ENCODE measurements around the gene PGPEP1.

The PGPEP1 gene

GRCh38 chr19:18388960-18389725 is 48.7 kb downstream of the PGPEP1 start:
- no peak for FAIRE-seq

DNA sequence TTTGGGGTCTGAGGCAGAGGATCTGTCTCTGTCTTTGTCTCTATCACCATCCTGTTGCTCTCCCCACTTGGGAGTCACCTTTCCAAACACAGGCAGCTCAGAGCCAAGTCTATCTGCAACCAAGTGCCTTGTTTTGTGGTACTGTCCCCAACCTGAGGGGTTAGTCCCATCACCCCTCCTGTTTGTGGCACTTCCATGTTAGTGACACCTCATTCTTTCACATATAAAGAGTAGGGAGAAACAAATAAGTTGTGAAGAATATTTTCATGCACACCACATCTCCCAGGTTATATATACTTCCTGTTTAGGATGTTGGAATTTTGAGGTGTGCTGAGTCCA is 49.3 kb downstream of the PGPEP1 start:
- DNase-seq (ENCODE audit: insufficient read length) (no peak), FAIRE-seq (no peak)
- TF ChIP-seq TAF1 (IDR thresholded peaks at IDR 0.05; ENCODE audit: borderline replicate concordance, low read depth, low read length) (no peak), POLR2A (IDR thresholded peaks at IDR 0.05; ENCODE audit: low read depth, low read length) (no peak), POLR2AphosphoS5 (IDR thresholded peaks at IDR 0.05; ENCODE audit: low read depth, low read length) (no peak)

More at GRCh38 chr19:18388960-18389725, 48.7 kb downstream of the PGPEP1 start:
- TF ChIP-seq POLR2AphosphoS5 (IDR thresholded peaks at IDR 0.05; ENCODE audit: low read depth, low read length) (no peak), TAF1 (IDR thresholded peaks at IDR 0.05; ENCODE audit: borderline replicate concordance, low read depth, low read length) (no peak), POLR2A (IDR thresholded peaks at IDR 0.05; ENCODE audit: low read depth, low read length) (no peak)
- DNase-seq (ENCODE audit: insufficient read length) = no peak

GRCh38 chr19:18390065-18390907 is 49.9 kb downstream of the PGPEP1 start:
- no peak for TF ChIP-seq POLR2AphosphoS5 (IDR thresholded peaks at IDR 0.05; ENCODE audit: low read depth, low read length)
- no peak for TF ChIP-seq POLR2A (IDR thresholded peaks at IDR 0.05; ENCODE audit: low read depth, low read length)
- TF ChIP-seq TAF1 (IDR thresholded peaks at IDR 0.05; ENCODE audit: borderline replicate concordance, low read depth, low read length) = no peak
- FAIRE-seq (no peak), DNase-seq (ENCODE audit: insufficient read length) (no peak)

- FAIRE-seq (no peak), DNase-seq (ENCODE audit: insufficient read length) (no peak)
- TF ChIP-seq POLR2AphosphoS5 (IDR thresholded peaks at IDR 0.05; ENCODE audit: low read depth, low read length) = no peak
- no peak for TF ChIP-seq TAF1 (IDR thresholded peaks at IDR 0.05; ENCODE audit: borderline replicate concordance, low read depth, low read length)
- no peak for TF ChIP-seq POLR2A (IDR thresholded peaks at IDR 0.05; ENCODE audit: low read depth, low read length)
Measured at GRCh38 chr19:18391509-18392075, 51.2 kb downstream of the PGPEP1 start.

DNA sequence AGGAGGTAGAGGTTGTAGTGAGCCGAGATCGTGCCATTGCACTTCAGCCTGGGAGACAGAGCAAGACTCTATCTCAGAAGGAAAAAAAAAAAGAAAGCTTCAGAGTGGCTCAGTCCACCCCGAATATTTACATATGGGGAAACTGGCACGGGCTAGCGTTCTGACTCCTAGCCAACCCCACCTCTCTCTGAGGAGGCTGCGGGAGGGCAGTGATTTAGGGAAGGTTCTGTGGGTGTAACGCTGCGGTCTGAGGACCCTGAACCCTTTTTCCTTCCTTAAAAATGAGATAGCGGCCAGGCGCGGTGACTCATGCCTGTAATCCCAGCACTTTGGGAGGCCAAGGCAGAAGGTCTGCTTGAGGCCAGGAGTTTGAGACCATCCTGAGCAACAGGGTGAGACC is 52.0 kb downstream of the PGPEP1 start:
- no peak for FAIRE-seq
- TF ChIP-seq POLR2AphosphoS5 (IDR thresholded peaks at IDR 0.05; ENCODE audit: low read depth, low read length) (no peak), POLR2A (IDR thresholded peaks at IDR 0.05; ENCODE audit: low read depth, low read length) (no peak), TAF1 (IDR thresholded peaks at IDR 0.05; ENCODE audit: borderline replicate concordance, low read depth, low read length) (no peak)
- no peak for DNase-seq (ENCODE audit: insufficient read length)

DNA sequence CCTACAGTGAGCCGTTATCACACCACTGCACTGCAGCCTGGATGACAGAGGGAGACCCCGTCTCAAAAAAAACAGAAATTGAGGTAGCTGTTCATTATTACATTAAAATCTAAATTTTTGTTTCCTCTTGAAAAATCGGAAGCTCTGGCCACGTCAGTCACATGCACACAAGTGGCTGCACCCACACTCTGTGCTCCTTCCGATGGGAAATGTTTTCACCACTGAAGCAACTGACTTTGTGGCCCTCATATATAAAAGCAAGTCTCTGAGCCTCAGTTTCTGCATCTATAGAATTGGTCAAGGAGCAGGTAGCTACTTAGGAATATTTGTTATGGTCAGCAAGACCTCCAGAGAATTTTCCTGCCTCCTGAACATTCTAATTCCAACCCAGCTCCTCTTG is 52.5 kb downstream of the PGPEP1 start:
- no peak for TF ChIP-seq TAF1 (IDR thresholded peaks at IDR 0.05; ENCODE audit: borderline replicate concordance, low read depth, low read length)
- no peak for TF ChIP-seq POLR2AphosphoS5 (IDR thresholded peaks at IDR 0.05; ENCODE audit: low read depth, low read length)
- TF ChIP-seq POLR2A (IDR thresholded peaks at IDR 0.05; ENCODE audit: low read depth, low read length) = no peak
- no peak for FAIRE-seq
- DNase-seq (ENCODE audit: insufficient read length) = no peak

DNA sequence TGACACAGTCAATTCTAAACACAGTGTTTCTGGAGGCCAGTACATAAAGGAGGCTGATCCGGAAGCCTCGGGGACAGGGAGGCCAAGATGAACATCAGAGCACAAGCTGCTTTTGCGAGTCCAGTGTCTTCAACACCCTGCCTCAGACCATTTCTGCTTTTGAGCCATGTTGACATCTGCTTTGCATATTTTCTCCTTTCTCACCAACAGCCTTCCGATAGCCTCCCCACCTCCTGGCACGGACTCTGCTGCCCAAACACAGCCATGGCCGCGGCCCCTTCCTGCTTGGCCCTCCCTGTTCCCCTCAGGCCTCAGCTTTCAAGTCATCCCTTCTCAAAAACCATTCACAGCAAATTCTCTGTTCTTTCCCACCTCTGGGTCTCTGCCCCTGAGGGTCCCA is 53.4 kb downstream of the PGPEP1 start:
- DNase-seq (ENCODE audit: insufficient read length) = no peak
- peak; percentile 80 for FAIRE-seq
- TF ChIP-seq POLR2AphosphoS5 (IDR thresholded peaks at IDR 0.05; ENCODE audit: low read depth, low read length) = no peak

- FAIRE-seq (no peak), DNase-seq (ENCODE audit: insufficient read length) (no peak)
- no peak for TF ChIP-seq POLR2AphosphoS5 (IDR thresholded peaks at IDR 0.05; ENCODE audit: low read depth, low read length)
- no peak for TF ChIP-seq TAF1 (IDR thresholded peaks at IDR 0.05; ENCODE audit: borderline replicate concordance, low read depth, low read length)
- TF ChIP-seq POLR2A (IDR thresholded peaks at IDR 0.05; ENCODE audit: low read depth, low read length) = no peak
Measured at GRCh38 chr19:18396471-18397241, 56.3 kb downstream of the PGPEP1 start.

GRCh38 chr19:18397242-18398202 is 57.1 kb downstream of the PGPEP1 start, which contains the start of gene LRRC25:
Gene LRRC25 (minus strand): TSS chr19:18397622. CDS start chr19:18396963, 659 bp downstream.
- FAIRE-seq (peak; percentile 74), DNase-seq (ENCODE audit: insufficient read length) (no peak)
- TF ChIP-seq POLR2A (IDR thresholded peaks at IDR 0.05; ENCODE audit: low read depth, low read length) = 0 out of 2 replicates have a peak, but pooled peaks have one; percentile 33
- TF ChIP-seq TAF1 (IDR thresholded peaks at IDR 0.05; ENCODE audit: borderline replicate concordance, low read depth, low read length) = no peak

- FAIRE-seq (no peak), DNase-seq (ENCODE audit: insufficient read length) (no peak)
- no peak for TF ChIP-seq POLR2A (IDR thresholded peaks at IDR 0.05; ENCODE audit: low read depth, low read length)
- TF ChIP-seq TAF1 (IDR thresholded peaks at IDR 0.05; ENCODE audit: borderline replicate concordance, low read depth, low read length) = no peak
- TF ChIP-seq POLR2AphosphoS5 (IDR thresholded peaks at IDR 0.05; ENCODE audit: low read depth, low read length) = no peak
Measured at GRCh38 chr19:18399008-18399407, 58.6 kb downstream of the PGPEP1 start.

Data from GM12892 (cell line).